Liver (tissue), 9 donors: ENCODE measurements around the gene HES5. TPM values are rescaled to one million over a fixed set of nuclear protein-coding genes. Genes with fewer than 3 reads are reported as not detected.

ENCODE experiments used
- DNase-seq: peaks from one replicate; pipeline ENCODE4 v3.0.0-alpha.2; 2017; ENCODE audit warnings: low spot score
- H3K27ac ChIP-seq, 2 donors: one replicate each; pipeline ENCODE4 v1.7.0; 2013; ENCODE audit warnings: inconsistent platforms in 2 of 2, low read length in 2 of 2, control low read depth in 1 of 2, low read depth in 1 of 2, mild to moderate bottlenecking in 1 of 2
- H3K27me3 ChIP-seq, 4 donors: one replicate each; pipeline versions ENCODE4 v1.6.1 to v1.7.0; 2013; ENCODE audit warnings: low read length in 3 of 4, inconsistent platforms in 1 of 4, mild to moderate bottlenecking in 1 of 4, moderate library complexity in 1 of 4; ENCODE audit not compliant: control insufficient read depth in 4 of 4, insufficient read depth in 4 of 4
- H3K36me3 ChIP-seq, 4 donors: one replicate each; pipeline versions ENCODE4 v1.6.1 to v1.7.0; 2013; ENCODE audit warnings: low read length in 3 of 4, mild to moderate bottlenecking in 3 of 4, low read depth in 1 of 4, moderate library complexity in 1 of 4; ENCODE audit not compliant: control insufficient read depth in 4 of 4, insufficient read depth in 3 of 4
- H3K4me1 ChIP-seq, 4 donors: one replicate each; pipeline versions ENCODE4 v1.6.1 to v1.7.0; 2013; ENCODE audit warnings: low read length in 3 of 4, mild to moderate bottlenecking in 3 of 4, moderate library complexity in 1 of 4; ENCODE audit not compliant: control insufficient read depth in 4 of 4, insufficient read depth in 4 of 4
- H3K4me3 ChIP-seq, 3 donors: one replicate each; pipeline versions ENCODE4 v1.6.1 to v1.7.0; 2013; ENCODE audit warnings: low read length in 3 of 3, control low read depth in 1 of 3, low read depth in 1 of 3, mild to moderate bottlenecking in 1 of 3
- H3K9ac ChIP-seq, 2 donors: one replicate each; pipeline ENCODE4 v1.7.0; 2013; ENCODE audit warnings: low read length in 2 of 2, mild to moderate bottlenecking in 2 of 2, moderate library complexity in 2 of 2, control low read depth in 1 of 2, low read depth in 1 of 2
- H3K9me3 ChIP-seq, 4 donors: one replicate each; pipeline versions ENCODE4 v1.6.1 to v1.7.0; 2013; ENCODE audit warnings: low read length in 3 of 4; ENCODE audit not compliant: control insufficient read depth in 4 of 4
- ATF3 ChIP-seq: IDR thresholded peaks from 2 replicates; pipeline ENCODE4 v1.6.1; 2016; ENCODE audit warnings: antibody characterized with exemption
- CTCF ChIP-seq: fragments of 150-350 bp; IDR thresholded peaks from 2 replicates; pipeline ENCODE4 v1.5.1; 2017; ENCODE audit warnings: improper control_type of control experiment, low read depth, low read length; ENCODE audit not compliant: missing input control
- EGR1 ChIP-seq, 2 donors: IDR thresholded peaks; 2 replicates each; pipeline ENCODE4 v1.6.1; 2016 to 2018; ENCODE audit warnings: antibody characterized with exemption in 2 of 2, low read depth in 2 of 2
- FOXA1 ChIP-seq: IDR thresholded peaks from 2 replicates; pipeline ENCODE4 v1.6.1; 2016; ENCODE audit warnings: antibody characterized with exemption
- FOXA2 ChIP-seq: IDR thresholded peaks from 2 replicates; pipeline ENCODE4 v1.6.1; 2016; ENCODE audit warnings: antibody characterized with exemption
- GABPA ChIP-seq, 2 donors: IDR thresholded peaks in 1 of 2; conservative IDR thresholded peaks in 1 of 2; 2 replicates each; pipeline ENCODE4 v1.6.1; 2016; ENCODE audit warnings: antibody characterized with exemption in 2 of 2, mild to moderate bottlenecking in 1 of 2, moderate library complexity in 1 of 2
- HNF4A ChIP-seq, 2 donors: conservative IDR thresholded peaks; 2 replicates each; pipeline ENCODE4 v1.6.1; 2016; ENCODE audit warnings: antibody characterized with exemption in 2 of 2, mild to moderate bottlenecking in 2 of 2
- HNF4G ChIP-seq: IDR thresholded peaks from 2 replicates; pipeline ENCODE4 v1.6.1; 2016; ENCODE audit warnings: antibody characterized with exemption
- JUND ChIP-seq, 2 donors: IDR thresholded peaks; 2 replicates each; pipeline ENCODE4 v1.6.1; 2016; ENCODE audit warnings: antibody characterized with exemption in 2 of 2
- MAX ChIP-seq: IDR thresholded peaks from 2 replicates; pipeline ENCODE4 v1.6.1; 2016; ENCODE audit warnings: antibody characterized with exemption
- NR2F2 ChIP-seq: IDR thresholded peaks from 2 replicates; pipeline ENCODE4 v1.6.1; 2016; ENCODE audit warnings: antibody characterized with exemption
- RAD21 ChIP-seq, 2 donors: IDR thresholded peaks; 2 replicates each; pipeline ENCODE4 v1.6.1; 2016; ENCODE audit warnings: antibody characterized with exemption in 2 of 2, mild to moderate bottlenecking in 2 of 2
- REST ChIP-seq: IDR thresholded peaks from 2 replicates; pipeline ENCODE4 v1.6.1; 2016; ENCODE audit warnings: antibody characterized with exemption, mild to moderate bottlenecking
- RXRA ChIP-seq, 2 donors: IDR thresholded peaks; 2 replicates each; pipeline ENCODE4 v1.6.1; 2017 to 2018; ENCODE audit warnings: antibody characterized with exemption in 2 of 2, mild to moderate bottlenecking in 1 of 2
- SP1 ChIP-seq: IDR thresholded peaks from 2 replicates; pipeline ENCODE4 v1.6.1; 2018; ENCODE audit warnings: antibody characterized with exemption, mild to moderate bottlenecking
- TAF1 ChIP-seq: conservative IDR thresholded peaks from 2 replicates; pipeline ENCODE4 v1.6.1; 2016; ENCODE audit warnings: antibody characterized with exemption, mild to moderate bottlenecking
- YY1 ChIP-seq: IDR thresholded peaks from 2 replicates; pipeline ENCODE4 v1.6.1; 2016; ENCODE audit warnings: antibody characterized with exemption, mild to moderate bottlenecking
- ZBTB33 ChIP-seq: IDR thresholded peaks from 2 replicates; pipeline ENCODE4 v1.6.1; 2016; ENCODE audit warnings: antibody characterized with exemption
- WGBS: extraction: QIAGEN DNeasy Blood & Tissue Kit; methylation state at CpG from one replicate; pipeline ENCODE4 v1.1.7; 2013; 5-methylcytosine and 5-hydroxymethylcytosine counted together
- polyA plus RNA-seq, 2 donors: library from polyadenylated mRNA; stranded (reverse) in 1 of 2; unstranded in 1 of 2; fragments of 200-250 nt in 1 of 2; fragments of >200 nt in 1 of 2; fragmentation: Nextera tagmentation in 1 of 2; extraction: Ambion mirVana in 1 of 2; gene quantifications; one replicate each; pipeline versions ENCODE4 v1.2.1 to v1.2.3, GENCODE V29; 2013 to 2015
- total RNA-seq, 2 donors: library from RNA; depleted of rRNA; stranded (reverse); fragments of >200 nt; gene quantifications; one replicate each; pipeline ENCODE4 v1.2.3, GENCODE V29; 2014
- donor health status: healthy.
- donor health status: healthy.
- donor health status: healthy.
- donor health status: healthy.
- donor health status: healthy.

The HES5 gene
- total and polyA plus RNA-seq, 4 donors = 0.08 to 0.93 TPM; not detected in 2

- TF ChIP-seq HNF4G (peak; percentile 92), RAD21 (IDR thresholded peaks at IDR 0.05) (no peak), RXRA (IDR thresholded peaks at IDR 0.05) (peak; percentile 80 to 83), HNF4A (conservative IDR thresholded peaks at IDR 0.05) (peak; percentile 95 to 97), GABPA (IDR thresholded peaks at IDR 0.05 in 1 of 2, conservative IDR thresholded peaks at IDR 0.05 in 1 of 2) (no peak), FOXA2 (no peak), YY1 (no peak), ZBTB33 (no peak), EGR1 (IDR thresholded peaks at IDR 0.05; ENCODE audit: low read depth in 2 of 2) (no peak), MAX (no peak), NR2F2 (no peak), SP1 (peak; percentile 69), TAF1 (no peak), CTCF (no peak), ATF3 (no peak), FOXA1 (no peak), REST (no peak), JUND (IDR thresholded peaks at IDR 0.05) (no peak)
- Histone ChIP-seq H3K4me1 (peaks cover 25 to 47% (median 43%) of the 10 kb centered on the region in 4 donors), H3K36me3 (peaks cover 12 to 38% (median 22%) of the 10 kb centered on the region in 4 donors), H3K27ac (peak overlapping the region; percentile 35 to 44), H3K27me3 (no peaks in the 10 kb centered on the region), H3K9ac (no peak overlapping the region), H3K4me3 (no peak overlapping the region), H3K9me3 (no peaks in the 10 kb centered on the region)
- no peak for DNase-seq
- 56% methylated on average over 7 of the region's 7 CpGs for WGBS
These were observed 7.8 kb downstream of the HES5 start for GRCh38 chr1:2522230-2522629.
